HL-60/S4 treated with phorbol 12-myristate 13-acetate at 8.2 ng/mL for 4 days and 3 days (cell line): Measurements from ENCODE around the gene DTX3.
"Not testable (repeated sequence)": the region's sequence is repeated elsewhere in the genome, so short reads cannot be mapped to it uniquely, and the experiment has no call there.

Source experiments
- in situ Hi-C: fragments of 300-500 bp; cut with MboI; formaldehyde crosslinking; loops from 2 replicates; pipeline ENCODE4 v1.15.0; 2022; ENCODE audit warnings: low sequenced_read_pairs

DTX3 gene

GRCh38 chr12:57604454-57604991 is at the start of gene DTX3:
Gene DTX3 (plus strand): TSS chr12:57604824. CDS start chr12:57606518, 1,694 bp downstream.
- in situ Hi-C loops: no loop called here

DNA sequence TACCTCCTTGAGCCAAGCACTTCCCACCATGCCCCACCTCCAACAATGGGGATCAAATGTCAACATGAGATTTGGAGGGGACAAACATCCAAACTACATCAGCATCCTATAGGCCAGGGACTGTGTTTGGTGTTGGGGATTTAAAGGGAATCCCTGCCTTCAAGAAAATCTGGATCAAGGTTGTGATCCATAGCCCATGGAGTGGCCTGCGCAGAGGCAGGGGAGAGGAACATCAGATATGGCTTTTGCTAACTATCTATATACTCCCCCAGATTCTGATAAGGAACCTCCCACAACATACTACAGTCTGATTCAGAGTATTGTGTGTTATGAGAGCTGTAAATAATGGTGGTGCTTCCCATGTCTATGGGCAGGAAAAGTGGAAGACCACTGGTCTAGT is 49.7 kb upstream of the DTX3 start:
- in situ Hi-C loops: no loop called here

- in situ Hi-C loops: no loop called here
Measured at GRCh38 chr12:57558864-57559263, 45.8 kb upstream of the DTX3 start.

- in situ Hi-C loops: no loop called here
Measured at GRCh38 chr12:57560516-57560915, 44.1 kb upstream of the DTX3 start.

DNA sequence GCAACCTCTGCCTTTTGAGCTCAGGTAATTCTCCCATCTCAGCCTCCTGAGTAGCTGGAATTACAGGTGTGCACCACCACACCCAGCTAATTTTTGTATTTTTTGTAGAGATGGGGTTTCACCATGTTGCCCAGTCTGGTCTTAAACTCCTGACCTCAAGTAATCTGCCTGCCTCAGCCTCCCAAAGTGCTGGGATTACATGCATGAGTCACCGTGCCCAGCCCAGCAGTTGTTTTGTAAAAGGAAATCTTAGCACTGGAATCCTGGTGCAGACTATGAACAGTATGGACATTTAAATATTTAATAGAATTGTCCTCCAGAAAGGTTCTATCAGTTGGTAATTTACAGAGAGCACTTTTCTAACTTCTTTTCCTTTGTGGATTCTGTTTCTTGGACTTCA is 43.5 kb upstream of the DTX3 start:
- in situ Hi-C loops: not testable (repeated sequence)

DNA sequence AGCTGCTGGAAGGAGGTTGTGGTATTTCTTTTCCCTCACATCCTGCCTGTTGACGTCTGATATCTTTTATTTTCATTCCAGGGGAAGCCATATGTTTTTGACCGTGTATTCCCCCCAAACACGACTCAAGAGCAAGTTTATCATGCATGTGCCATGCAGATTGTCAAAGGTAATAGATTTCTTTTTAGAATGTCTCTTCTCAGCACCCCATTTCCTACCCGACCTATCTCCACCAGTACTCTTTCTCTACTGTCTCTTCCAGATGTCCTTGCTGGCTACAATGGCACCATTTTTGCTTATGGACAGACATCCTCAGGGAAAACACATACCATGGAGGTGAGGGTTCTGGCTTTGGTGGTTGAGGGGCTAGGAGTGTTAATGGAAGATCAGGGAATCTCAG is 41.3 kb upstream of the DTX3 start:
- in situ Hi-C loops: no loop called here

- in situ Hi-C loops: no loop called here
Measured at GRCh38 chr12:57564178-57564740, 40.4 kb upstream of the DTX3 start.

GRCh38 chr12:57568838-57569237 is 35.8 kb upstream of the DTX3 start:
- in situ Hi-C loops: no loop called here

- in situ Hi-C loops: no loop called here
Measured at GRCh38 chr12:57569858-57570257, 34.8 kb upstream of the DTX3 start.

- in situ Hi-C loops: not testable (repeated sequence)
Measured at GRCh38 chr12:57570438-57570837, 34.2 kb upstream of the DTX3 start.

- in situ Hi-C loops: no loop called here
Measured at GRCh38 chr12:57571926-57572762, 32.5 kb upstream of the DTX3 start.

- in situ Hi-C loops: no loop called here
Measured at GRCh38 chr12:57574795-57575194, 29.8 kb upstream of the DTX3 start.

DNA sequence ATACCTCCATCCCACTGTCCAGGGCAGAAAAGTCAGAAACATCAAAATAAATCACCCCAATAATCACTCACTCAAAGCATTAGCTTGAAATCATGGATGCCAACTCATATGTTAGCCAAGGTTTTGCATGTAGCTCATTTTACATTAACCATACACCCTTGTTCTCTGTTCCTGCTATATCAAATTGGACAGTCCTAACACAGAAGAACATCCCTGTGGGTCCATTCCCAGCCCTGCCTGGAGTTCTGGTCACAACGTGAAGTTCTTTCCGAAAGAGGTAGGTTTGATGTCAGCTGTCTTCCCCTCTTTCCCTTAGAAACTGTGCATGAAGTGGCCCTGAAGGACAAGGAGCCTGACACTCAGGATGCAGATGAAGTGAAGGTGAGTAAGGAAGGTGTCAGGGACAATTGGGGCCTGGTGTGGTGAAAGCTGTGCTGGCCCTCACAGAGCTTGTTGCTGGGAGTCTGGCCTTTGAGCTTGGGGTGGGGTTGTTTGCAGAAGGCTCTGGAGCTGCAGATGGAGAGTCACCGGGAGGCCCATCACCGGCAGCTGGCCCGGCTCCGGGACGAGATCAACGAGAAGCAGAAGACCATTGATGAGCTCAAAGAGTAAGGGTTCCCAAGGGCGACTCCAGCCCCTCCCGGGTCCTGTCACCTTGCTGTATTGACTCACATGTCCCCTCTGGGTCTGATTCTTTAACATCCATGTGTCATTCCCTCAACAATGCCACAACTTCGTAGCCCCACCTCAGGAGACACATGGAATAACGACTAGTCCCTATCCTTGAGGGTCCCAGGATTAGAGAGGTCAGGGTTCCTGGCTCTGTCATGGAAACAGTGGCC is 28.6 kb upstream of the DTX3 start:
- in situ Hi-C loops: no loop called here

- in situ Hi-C loops: no loop called here
Measured at GRCh38 chr12:57576613-57577160, 27.9 kb upstream of the DTX3 start.

GRCh38 chr12:57577981-57578758 is 26.5 kb upstream of the DTX3 start:
- in situ Hi-C loops: no loop called here

DNA sequence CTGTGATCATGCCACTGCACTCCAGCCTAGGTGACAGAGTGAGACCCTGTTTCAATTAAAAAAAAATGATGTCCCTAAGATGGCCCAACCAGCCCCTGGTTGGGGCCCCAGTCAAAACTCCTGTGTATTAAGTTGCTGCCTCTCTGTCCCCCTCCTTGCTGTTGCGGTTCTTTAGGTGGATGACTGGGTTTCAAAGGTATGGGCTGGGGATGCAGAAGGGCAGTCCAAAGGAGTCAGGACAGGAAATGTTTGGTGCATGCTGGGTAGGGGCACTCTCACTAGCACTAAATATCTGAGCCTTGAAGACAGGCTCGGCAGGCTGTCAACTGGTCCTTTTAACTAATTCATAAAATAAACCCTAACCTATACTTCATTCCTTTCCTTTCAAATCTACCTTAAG is 25.6 kb upstream of the DTX3 start:
- in situ Hi-C loops: no loop called here

DNA sequence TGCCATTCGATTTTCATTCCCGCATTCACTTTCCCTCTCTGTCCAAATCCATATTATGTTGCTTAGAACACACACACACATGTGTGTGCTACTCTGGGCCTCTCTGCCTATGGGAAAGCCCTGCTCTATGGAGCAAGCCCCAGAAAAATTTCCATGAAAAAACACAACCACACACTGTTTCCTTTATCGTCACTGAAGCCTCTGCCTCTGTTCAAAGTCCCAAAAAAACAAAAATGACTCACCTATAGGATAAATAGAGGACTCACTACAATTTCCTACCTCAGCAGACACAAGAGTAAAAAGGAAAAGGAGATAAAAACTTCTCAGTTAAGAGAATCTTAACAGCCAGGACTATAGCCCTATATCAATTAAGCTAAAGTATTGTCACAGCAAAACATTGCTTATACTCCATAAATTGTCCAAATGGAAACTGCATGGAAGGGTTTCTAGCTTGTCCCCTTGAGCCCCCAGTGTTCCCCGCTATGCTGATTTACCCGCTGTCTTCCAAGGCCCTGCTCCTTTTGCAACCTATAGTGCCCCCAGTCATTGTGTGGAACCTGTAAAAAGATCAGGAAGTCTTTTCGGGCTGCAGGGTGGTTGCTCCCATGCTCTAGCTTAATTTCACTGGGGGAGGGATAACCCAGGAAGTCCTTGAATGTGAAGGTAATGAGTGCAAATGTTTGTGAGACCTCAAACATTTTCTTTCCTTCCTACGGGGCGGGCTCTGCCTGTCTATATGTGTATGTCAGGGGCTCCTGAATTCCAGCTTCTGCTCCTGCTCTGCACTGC is 24.8 kb upstream of the DTX3 start:
- in situ Hi-C loops: no loop called here

GRCh38 chr12:57580466-57580795 is 24.2 kb upstream of the DTX3 start:
- in situ Hi-C loops: no loop called here

DNA sequence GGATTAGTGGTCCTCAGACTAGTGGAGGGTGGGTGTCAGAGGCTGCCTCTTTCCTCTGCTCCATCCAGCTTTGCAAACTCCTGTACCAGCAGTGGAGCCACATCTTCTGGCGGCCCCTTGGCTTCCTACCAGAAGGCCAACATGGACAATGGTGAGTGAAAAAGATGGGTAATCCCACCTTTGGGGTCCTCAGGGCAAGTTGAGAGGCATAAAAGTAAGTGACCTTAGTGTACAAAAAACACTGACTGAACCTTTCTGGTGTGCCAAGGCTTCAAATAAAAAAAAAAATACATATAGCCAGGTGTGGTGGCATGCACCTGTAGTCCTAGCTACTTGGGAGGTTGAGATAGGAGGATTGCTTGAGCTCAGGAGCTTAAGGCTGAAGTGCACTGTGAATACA is 22.8 kb upstream of the DTX3 start:
- in situ Hi-C loops: no loop called here

DNA sequence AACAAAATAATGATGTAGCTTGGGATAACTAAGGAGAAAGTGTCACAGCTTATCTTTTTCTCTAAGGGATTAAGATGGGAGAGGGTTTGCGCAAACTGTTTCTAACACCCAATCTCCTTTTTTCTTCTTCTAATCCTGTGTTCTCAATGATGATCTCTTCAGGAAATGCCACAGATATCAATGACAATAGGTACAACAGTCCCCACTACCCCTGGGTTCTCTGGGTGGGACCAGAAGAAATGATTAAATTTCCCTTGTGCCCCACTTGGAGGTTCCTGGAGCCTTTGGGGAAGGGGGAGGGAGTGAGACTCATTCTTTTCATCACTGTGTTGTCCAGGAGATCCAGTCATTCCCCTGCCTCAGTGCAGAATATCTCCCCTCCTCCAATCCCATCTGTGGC is 22.2 kb upstream of the DTX3 start:
- in situ Hi-C loops: no loop called here
